ENCODE measurements around the gene PSIP1.
"Not testable (repeated sequence)": the region's sequence is repeated elsewhere in the genome, so short reads cannot be mapped to it uniquely, and the experiment has no call there.

PSIP1 gene

GRCh38 chr9:15510789-15511575 lies at the start of gene PSIP1:
TSS of gene PSIP1 (minus strand) at chr9:15510970. CDS start at chr9:15510188, 782 bp downstream.
- DNase-seq (ENCODE audit: low spot score), result peak; percentile 81

- DNase-seq (ENCODE audit: low spot score), result no peak
Observed at GRCh38 chr9:15553528-15553898, 42.7 kb upstream of the PSIP1 start.

GRCh38 chr9:15552636-15553527 lies 42.1 kb upstream of the PSIP1 start, which contains the start of gene CCDC171:
TSS of gene CCDC171 (plus strand) at chr9:15553043. CDS start at chr9:15564089, 11,046 bp downstream.
- peak; percentile 92 for DNase-seq (ENCODE audit: low spot score)

- no peak for DNase-seq (ENCODE audit: low spot score)
Observed at GRCh38 chr9:15549611-15550010, 38.8 kb upstream of the PSIP1 start.

- no peak for DNase-seq (ENCODE audit: low spot score)
Observed at GRCh38 chr9:15543047-15543813, 32.5 kb upstream of the PSIP1 start.

GRCh38 chr9:15542624-15543023 lies 31.9 kb upstream of the PSIP1 start:
- DNase-seq (ENCODE audit: low spot score), result no peak

GRCh38 chr9:15541872-15542271 lies 31.1 kb upstream of the PSIP1 start:
- no peak for DNase-seq (ENCODE audit: low spot score)

GRCh38 chr9:15531380-15531779 lies 20.6 kb upstream of the PSIP1 start:
- DNase-seq (ENCODE audit: low spot score), result no peak

- DNase-seq (ENCODE audit: low spot score), result no peak
Observed at GRCh38 chr9:15529566-15530324, 19.0 kb upstream of the PSIP1 start.

- DNase-seq (ENCODE audit: low spot score), result not testable (repeated sequence)
Observed at GRCh38 chr9:15527035-15527434, 16.3 kb upstream of the PSIP1 start.

GRCh38 chr9:15525958-15526357 lies 15.2 kb upstream of the PSIP1 start:
- no peak for DNase-seq (ENCODE audit: low spot score)

GRCh38 chr9:15524845-15525455 lies 14.2 kb upstream of the PSIP1 start:
- no peak for DNase-seq (ENCODE audit: low spot score)

GRCh38 chr9:15522130-15522755 lies 11.5 kb upstream of the PSIP1 start:
- DNase-seq (ENCODE audit: low spot score), result no peak

GRCh38 chr9:15521254-15521653 lies 10.5 kb upstream of the PSIP1 start:
- no peak for DNase-seq (ENCODE audit: low spot score)

GRCh38 chr9:15519831-15520230 lies 9.1 kb upstream of the PSIP1 start:
- DNase-seq (ENCODE audit: low spot score), result no peak

GRCh38 chr9:15513335-15513734 lies 2.6 kb upstream of the PSIP1 start:
- DNase-seq (ENCODE audit: low spot score), result no peak

GRCh38 chr9:15512889-15513288 lies 2.1 kb upstream of the PSIP1 start:
- no peak for DNase-seq (ENCODE audit: low spot score)

- DNase-seq (ENCODE audit: low spot score), result no peak
Observed at GRCh38 chr9:15512204-15512603, 1.4 kb upstream of the PSIP1 start.

GRCh38 chr9:15509931-15510788 lies 610 bp downstream of the PSIP1 start:
- DNase-seq (ENCODE audit: low spot score), result peak; percentile 40

GRCh38 chr9:15505921-15506320 lies 4.8 kb downstream of the PSIP1 start:
- no peak for DNase-seq (ENCODE audit: low spot score)
